ENCODE results near the gene SFMBT1. TPM values are rescaled to one million over a fixed set of nuclear protein-coding genes. Genes with fewer than 3 reads are reported as not detected.

The SFMBT1 gene
- total and polyA plus RNA-seq, 2 of the 8 experiments (the other 6 are each of a cell fraction or from before 2014, with no cell fraction given), result 8.1 to 16.8 TPM

- Histone ChIP-seq H4K8ac (ENCODE audit: extremely low read depth, insufficient read depth, low read length) (no peak overlapping the region), H2BK5ac (ENCODE audit: low read depth, low read length) (no peak overlapping the region), H2BK15ac (ENCODE audit: low read length) (no peak overlapping the region), H3K4ac (replicated peaks; ENCODE audit: insufficient read length, low read depth, low read length) (no peak overlapping the region), H3K4me1 (replicated peaks in 1 of 4; ENCODE audit: control insufficient read depth in 3 of 4, insufficient read depth in 4 of 4, low read length in 3 of 4) (no peaks in the 10 kb centered on the region), H3K14ac (ENCODE audit: insufficient read length) (no peak overlapping the region), H3K56ac (replicated peaks; ENCODE audit: insufficient read length, low read depth, low read length) (no peak overlapping the region), H3K4me2 (ENCODE audit: insufficient read depth in 1 of 2, low read depth in 2 of 2, low read length in 2 of 2) (no peak overlapping the region), H3K79me1 (ENCODE audit: low read depth, low read length) (no peaks in the 10 kb centered on the region), H3K4me3 (ENCODE audit: extremely low read depth in 1 of 4, insufficient read depth in 2 of 4, low read depth in 3 of 4, low read length in 4 of 4) (no peak overlapping the region), H3K36me3 (ENCODE audit: control insufficient read depth in 2 of 4, insufficient read depth in 4 of 4, low read length in 3 of 4) (no peaks in the 10 kb centered on the region), H2AFZ (ENCODE audit: low read length) (no peak overlapping the region), H2BK20ac (ENCODE audit: low read length) (no peak overlapping the region), H4K5ac (ENCODE audit: insufficient read length, low read depth, low read length) (no peak overlapping the region), H3K27me3 (replicated peaks in 1 of 4; ENCODE audit: control insufficient read depth in 3 of 4, extremely low read depth in 1 of 4, insufficient read depth in 3 of 4, low read length in 3 of 4) (no peaks in the 10 kb centered on the region), H3K23me2 (ENCODE audit: low read depth, low read length) (no peaks in the 10 kb centered on the region), H2BK120ac (replicated peaks; ENCODE audit: low read depth, low read length) (no peak overlapping the region), H3K23ac (ENCODE audit: insufficient read length) (no peak overlapping the region), H4K20me1 (replicated peaks in 1 of 2; ENCODE audit: control insufficient read depth in 1 of 2, insufficient read depth in 2 of 2, low read length in 2 of 2) (no peaks in the 10 kb centered on the region), H3K9ac (replicated peaks in 1 of 4; ENCODE audit: extremely low read depth in 1 of 4, low read depth in 3 of 4, low read length in 3 of 4) (no peak overlapping the region), H3K9me3 (ENCODE audit: insufficient read depth in 2 of 2, low read depth in 1 of 2, low read length in 1 of 2) (no peaks in the 10 kb centered on the region), H2BK12ac (ENCODE audit: low read depth, low read length) (no peak overlapping the region), H2AK5ac (ENCODE audit: low read depth, low read length) (no peak overlapping the region), H3K27ac (ENCODE audit: low read depth, low read length) (no peak overlapping the region), H3K79me2 (ENCODE audit: control insufficient read depth in 1 of 2, insufficient read depth in 2 of 2, low read length in 2 of 2) (no peaks in the 10 kb centered on the region), H3K18ac (ENCODE audit: extremely low read depth, low read length) (no peak overlapping the region), H4K91ac (replicated peaks; ENCODE audit: insufficient read length, low read length) (no peak overlapping the region)
- DNase-seq (ENCODE audit: low read depth in 1 of 2, low spot score in 2 of 2) (no peak), FAIRE-seq (no peak)
- ChIA-PET CTCF (ENCODE audit: partially characterized antibody) (interaction anchor here (0.6 to 2.1 kb wide), 8 partner anchors 10 to 208 kb away, joined by 3 to 6 read pairs (median 4); no protein-coding TSS in a partner anchor), POLR2A (ENCODE audit: partially characterized antibody) (interaction anchor here (0.7 to 5.0 kb wide), 2 partner anchors 8 to 76 kb away, joined by 3 to 25 read pairs; no protein-coding TSS in a partner anchor)
- no peak for TF ChIP-seq EZH2 (IDR thresholded peaks at IDR 0.05; ENCODE audit: low read depth, low read length, severe bottlenecking)
- no peak for TF ChIP-seq CREB1 (IDR thresholded peaks at IDR 0.05)
- TF ChIP-seq CHD2 (IDR thresholded peaks at IDR 0.05; ENCODE audit: low read length), result no peak
- no peak for TF ChIP-seq JUND (IDR thresholded peaks at IDR 0.05; ENCODE audit: low read length)
- 89% methylated on average over 12 of the region's 12 CpGs; no CpG with 5 or more reads in 1 of the 2 experiments for WGBS, 2 experiments (ENCODE audit: extremely low coverage in 1 of 2, insufficient coverage in 1 of 2, insufficient read length in 1 of 2, insufficient replicate concordance in 2 of 2, low coverage in 1 of 2, low lambda C conversion rate in 2 of 2, missing lambda C conversion rate in 1 of 2)
These were observed 34.1 kb upstream of the SFMBT1 start for GRCh38 chr3:53079791-53080555.
